Effector CD8-positive, alpha-beta T cell (primary cell): Measurements from ENCODE around the gene FCHO1.

Experiments used
- DNase-seq: peaks from one replicate; lab custom pipeline; 2025; lab: John Stamatoyannopoulos, UW

FCHO1 gene

DNA sequence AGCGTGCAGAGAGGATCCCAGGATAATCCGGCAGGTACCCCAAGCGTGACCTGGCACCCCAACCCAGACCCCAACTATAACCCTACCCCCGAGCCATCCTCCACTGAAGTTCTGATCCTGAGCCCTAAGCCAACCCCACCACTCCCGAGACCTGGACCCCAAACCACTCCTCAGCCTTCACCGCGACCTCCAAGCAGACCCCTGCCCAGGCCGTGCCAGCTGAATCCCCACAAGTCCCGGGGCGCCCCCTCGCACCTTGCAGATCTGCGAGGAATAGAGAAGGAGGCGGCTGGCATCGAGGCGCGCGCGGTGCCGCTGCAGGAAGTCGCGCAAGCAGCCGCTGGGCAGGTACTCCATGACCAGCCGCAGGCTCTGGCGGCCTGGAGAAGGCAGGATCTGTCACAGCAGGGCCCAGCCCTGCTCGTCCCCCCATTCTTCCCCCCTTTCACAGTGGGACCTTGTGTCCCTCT lies 80.2 kb downstream of the FCHO1 start:
- DNase-seq = no peak

- DNase-seq = no peak
Measured at GRCh38 chr19:17832443-17833208, 81.3 kb downstream of the FCHO1 start.

DNA sequence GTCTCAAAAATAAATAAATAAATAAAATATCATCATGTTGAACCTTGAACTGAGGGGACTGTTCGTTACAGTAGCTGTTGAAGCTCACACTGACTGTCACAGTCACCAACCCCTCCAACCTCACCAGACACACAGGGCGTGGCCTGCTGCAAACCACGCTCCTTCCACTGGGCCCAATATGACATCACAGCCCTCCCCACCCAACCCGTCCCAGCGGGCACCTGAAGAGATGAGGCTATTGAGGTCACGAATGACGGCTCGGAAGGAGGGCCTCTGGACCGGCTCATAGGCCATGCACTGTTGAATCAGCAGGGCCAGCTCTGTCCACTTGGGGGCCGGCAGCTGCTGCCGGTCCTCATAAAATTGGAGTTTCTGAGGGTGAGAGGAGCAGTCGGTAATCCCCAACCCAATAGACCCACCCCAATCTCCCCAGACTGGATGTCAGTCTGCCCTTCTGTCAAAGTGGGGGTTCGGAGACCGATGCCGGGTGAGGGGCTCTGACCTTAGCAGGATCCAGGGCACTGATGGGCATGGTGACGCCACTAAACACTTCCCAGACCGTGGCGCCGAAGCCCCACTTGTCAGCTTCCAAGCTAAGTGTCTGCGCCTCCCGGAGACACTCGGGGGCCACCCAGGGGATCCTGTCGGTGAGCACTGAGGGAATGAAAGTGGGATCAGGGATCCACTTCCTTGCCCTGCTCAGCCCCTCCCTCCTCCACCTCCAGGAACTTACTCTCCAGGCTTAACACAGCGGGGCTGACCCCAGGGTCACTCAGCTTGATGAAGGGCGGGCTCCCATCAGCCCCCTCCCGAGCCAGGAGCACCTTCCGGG lies 83.3 kb downstream of the FCHO1 start:
- no peak for DNase-seq

DNA sequence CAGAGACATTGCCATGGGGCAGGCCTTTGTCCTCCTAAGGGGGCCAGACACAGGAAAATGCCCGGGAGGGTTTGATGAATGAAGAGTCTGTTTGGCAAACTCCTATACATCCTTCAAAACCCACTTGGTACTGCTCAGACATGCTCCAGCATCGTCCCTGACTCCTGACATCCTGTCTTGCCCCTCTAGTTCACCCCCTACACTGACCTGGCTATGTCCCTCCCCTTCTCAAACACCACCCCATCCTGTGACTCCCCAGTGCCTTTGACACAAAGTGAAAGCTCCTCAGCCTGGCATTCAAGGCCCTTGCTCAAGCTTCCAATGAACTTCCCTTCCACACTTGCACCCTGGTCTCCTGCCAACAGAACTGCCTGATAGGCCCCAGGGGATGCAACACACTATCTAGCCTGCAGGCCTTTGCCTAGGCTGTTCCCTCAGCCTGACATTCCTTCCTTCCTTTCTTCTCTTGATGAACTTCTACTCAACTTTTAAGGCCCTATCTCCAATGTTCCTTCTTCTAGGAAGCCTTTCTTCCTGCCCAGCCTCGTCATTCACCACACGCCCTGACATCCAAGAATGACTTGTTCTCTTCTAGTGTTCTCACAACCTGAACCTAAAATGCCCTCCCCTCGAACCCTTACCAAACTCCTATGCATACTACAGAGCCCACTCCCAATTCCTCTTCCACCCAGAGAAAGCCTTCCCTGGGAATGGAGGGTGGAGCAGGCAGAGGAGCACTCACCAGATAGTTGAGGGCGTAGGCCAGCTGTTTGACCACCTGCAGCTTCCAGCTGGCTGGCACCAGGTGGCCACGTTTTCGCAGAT lies 84.1 kb downstream of the FCHO1 start:
- DNase-seq = no peak

GRCh38 chr19:17836530-17836929 lies 85.3 kb downstream of the FCHO1 start:
- no peak for DNase-seq

- no peak for DNase-seq
Measured at GRCh38 chr19:17837972-17838371, 86.7 kb downstream of the FCHO1 start.
